ENCODE results near the gene ENTREP3.
"Not testable (repeated sequence)": the region's sequence is repeated elsewhere in the genome, so short reads cannot be mapped to it uniquely, and the experiment has no call there.

The ENTREP3 gene

GRCh38 chr1:155219592-155220031, 35.7 kb downstream of the ENTREP3 start:
- DNase-seq: no peak

GRCh38 chr1:155218854-155219591, 36.3 kb downstream of the ENTREP3 start:
- no peak for DNase-seq

GRCh38 chr1:155214702-155215101, 40.6 kb downstream of the ENTREP3 start:
- not testable (repeated sequence) for DNase-seq

- not testable (repeated sequence) for DNase-seq
Observed at GRCh38 chr1:155212051-155212440, 43.2 kb downstream of the ENTREP3 start.

- not testable (repeated sequence) for DNase-seq
Observed at GRCh38 chr1:155211381-155212050, 43.8 kb downstream of the ENTREP3 start.

- no peak for DNase-seq
Observed at GRCh38 chr1:155210314-155211104, 44.8 kb downstream of the ENTREP3 start.

GRCh38 chr1:155209312-155209721, 46.0 kb downstream of the ENTREP3 start:
- DNase-seq: no peak

GRCh38 chr1:155208541-155209311, 46.6 kb downstream of the ENTREP3 start, which contains the start of gene MTX1:
Gene MTX1 (plus strand): TSS chr1:155208695. CDS start chr1:155208805, 110 bp downstream.
- peak; percentile 65 for DNase-seq

- DNase-seq: peak; percentile 60
Observed at GRCh38 chr1:155207806-155208540, 47.3 kb downstream of the ENTREP3 start, which contains the start of gene THBS3. Gene THBS3 (minus strand): TSS chr1:155207897. CDS start chr1:155207876, 21 bp downstream.

- peak; percentile 77 for DNase-seq
Observed at GRCh38 chr1:155206891-155207805, 48.1 kb downstream of the ENTREP3 start.

- DNase-seq: no peak
Observed at GRCh38 chr1:155205969-155206593, 49.2 kb downstream of the ENTREP3 start.

- no peak for DNase-seq
Observed at GRCh38 chr1:155205035-155205434, 50.2 kb downstream of the ENTREP3 start.

- no peak for DNase-seq
Observed at GRCh38 chr1:155202731-155203515, 52.4 kb downstream of the ENTREP3 start.

- DNase-seq: no peak
Observed at GRCh38 chr1:155202198-155202597, 53.1 kb downstream of the ENTREP3 start.

- DNase-seq: no peak
Observed at GRCh38 chr1:155200920-155201319, 54.4 kb downstream of the ENTREP3 start.

GRCh38 chr1:155199792-155200191, 55.5 kb downstream of the ENTREP3 start:
- DNase-seq: no peak

GRCh38 chr1:155198547-155198906, 56.8 kb downstream of the ENTREP3 start:
- DNase-seq: no peak

GRCh38 chr1:155197901-155198546, 57.3 kb downstream of the ENTREP3 start:
- no peak for DNase-seq
